HG03064 (cell line): ENCODE results near the gene ADGRD1.
"Not testable (repeated sequence)": the region's sequence is repeated elsewhere in the genome, so short reads cannot be mapped to it uniquely, and the experiment has no call there.

ENCODE experiments used
- ATAC-seq: cut with Tn5 transposase; IDR thresholded peaks from one replicate; pipeline ENCODE4 v1.9.1; 2021; ENCODE audit warnings: low read depth; ENCODE audit not compliant: unreplicated experiment

Gene ADGRD1

GRCh38 chr12:131112700-131113290 lies 159.1 kb downstream of the ADGRD1 start:
- ATAC-seq, result no peak

- no peak for ATAC-seq
Observed at GRCh38 chr12:131113568-131114270, 160.0 kb downstream of the ADGRD1 start.

GRCh38 chr12:131114271-131114670 lies 160.6 kb downstream of the ADGRD1 start:
- ATAC-seq, result no peak

DNA sequence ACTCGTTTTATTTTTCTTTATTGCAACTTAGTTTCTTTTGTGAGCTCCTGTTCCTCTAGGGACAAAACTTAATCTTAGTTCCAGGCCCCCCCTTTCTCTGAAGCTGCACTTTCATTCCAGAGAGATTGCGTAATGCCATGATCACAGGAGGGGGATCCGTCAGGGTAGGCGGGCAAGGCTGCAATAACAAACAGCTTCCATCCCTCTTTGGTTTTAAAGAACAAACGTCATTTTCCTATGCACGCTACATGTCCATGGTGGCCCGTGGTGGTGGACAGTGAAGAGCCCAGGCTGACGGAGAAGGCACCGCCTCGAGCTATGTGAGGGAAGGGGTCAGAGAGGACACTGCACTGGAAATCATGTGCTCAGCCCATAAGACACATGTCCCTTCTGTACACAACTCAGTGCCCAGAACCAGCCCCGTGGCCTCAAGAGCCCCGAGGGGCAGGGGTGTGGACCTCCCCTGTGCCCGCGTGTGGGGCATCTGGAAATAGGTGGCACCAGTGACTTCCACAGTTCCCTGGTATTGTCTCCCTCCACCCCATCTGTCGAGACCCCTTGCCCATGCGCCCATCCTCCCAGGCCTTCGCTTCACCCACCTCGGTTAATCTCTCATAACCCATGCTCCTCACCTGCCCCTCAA lies 161.4 kb downstream of the ADGRD1 start:
- no peak for ATAC-seq

GRCh38 chr12:131115766-131116467 lies 162.2 kb downstream of the ADGRD1 start:
- no peak for ATAC-seq

DNA sequence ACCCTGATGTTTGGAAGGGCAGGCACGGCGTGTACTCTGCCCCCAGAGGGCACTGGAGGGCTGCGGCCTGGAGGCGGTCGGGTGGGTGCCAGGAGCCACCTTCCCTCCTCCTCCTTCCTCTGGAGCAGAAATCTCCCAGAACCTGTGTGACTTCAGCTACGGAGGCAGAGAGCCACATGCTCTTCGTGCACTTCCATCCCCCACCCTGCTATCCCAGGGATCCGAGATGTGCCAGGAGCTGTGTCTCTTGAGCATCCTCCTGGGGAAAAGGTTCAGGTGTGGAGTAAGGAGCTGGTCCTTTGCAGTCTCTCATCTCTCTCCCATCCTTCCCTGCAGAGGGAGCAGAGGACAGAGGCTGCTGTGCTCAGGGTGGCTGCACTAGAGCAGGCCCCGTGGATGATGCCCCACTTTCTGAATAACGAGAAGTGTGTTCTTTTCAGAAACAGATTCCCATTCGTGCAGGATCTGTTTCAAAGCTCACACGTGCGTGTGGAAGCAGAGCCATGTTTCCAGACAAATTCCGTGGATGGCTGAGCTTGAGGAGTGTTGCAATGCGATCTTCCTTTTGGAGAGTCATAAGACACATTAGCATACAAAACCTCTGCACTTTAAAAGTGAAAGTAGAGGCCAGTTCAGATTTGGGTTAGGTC lies 162.9 kb downstream of the ADGRD1 start:
- ATAC-seq, result no peak

DNA sequence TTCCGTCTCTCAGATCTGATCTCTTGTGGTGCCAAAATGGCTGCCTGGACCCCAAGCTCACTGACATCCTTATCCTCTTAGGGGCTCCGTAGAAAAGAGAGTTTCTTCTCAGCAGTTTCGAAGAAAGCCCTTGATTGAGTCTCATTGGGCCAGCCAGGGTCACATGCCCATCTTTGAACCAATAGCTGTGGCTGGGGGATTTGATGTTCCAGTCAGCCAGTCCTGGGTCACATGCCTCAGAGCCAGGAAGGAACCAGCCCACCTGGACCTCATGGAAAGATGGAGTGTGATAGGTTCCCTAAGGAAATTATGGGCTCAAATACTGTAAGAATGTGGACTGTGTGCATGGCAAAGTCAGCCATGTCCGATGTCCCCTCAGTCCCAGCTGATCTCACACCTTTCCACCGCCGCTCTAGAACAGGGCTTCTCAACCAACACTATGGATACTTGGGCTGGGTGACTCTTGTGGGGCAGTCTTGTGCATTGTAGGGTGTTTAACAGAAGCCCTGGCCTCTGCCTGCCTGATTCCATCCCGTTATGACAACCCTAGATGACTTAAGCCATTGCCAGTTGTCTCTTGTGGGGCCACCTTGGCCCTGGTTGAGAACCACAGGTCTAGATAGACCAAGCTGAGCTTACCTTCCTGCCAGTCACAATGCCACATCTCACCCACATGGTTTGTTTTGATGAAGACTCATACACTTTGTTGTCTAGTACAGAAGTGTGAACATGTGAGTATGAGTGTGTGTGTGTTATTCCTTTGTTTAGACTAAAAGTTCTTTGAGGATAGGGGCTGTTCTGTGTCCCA lies 163.9 kb downstream of the ADGRD1 start:
- no peak for ATAC-seq

DNA sequence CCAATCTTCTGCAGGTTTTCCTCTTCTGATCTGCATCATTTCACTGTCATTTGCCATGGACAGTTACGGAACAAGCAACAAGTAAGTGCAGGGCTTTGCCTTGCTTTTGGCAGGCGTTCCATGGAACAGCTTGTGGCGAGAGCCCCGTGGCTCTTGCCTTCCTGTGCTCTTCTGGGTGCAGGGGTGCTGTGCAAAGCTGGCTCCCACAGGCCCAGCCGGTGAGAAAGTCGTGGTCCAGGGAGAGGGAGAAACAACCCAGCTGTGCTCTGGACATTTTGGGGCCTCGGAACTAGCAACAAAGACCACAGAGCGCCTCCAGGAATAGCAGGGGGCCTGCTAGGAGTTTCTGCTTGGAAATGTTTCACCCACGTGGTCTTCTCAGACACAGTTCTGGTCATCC lies 164.7 kb downstream of the ADGRD1 start:
- no peak for ATAC-seq

- not testable (repeated sequence) for ATAC-seq
Observed at GRCh38 chr12:131119345-131119744, 165.6 kb downstream of the ADGRD1 start.

- ATAC-seq, result no peak
Observed at GRCh38 chr12:131119936-131120335, 166.2 kb downstream of the ADGRD1 start.

DNA sequence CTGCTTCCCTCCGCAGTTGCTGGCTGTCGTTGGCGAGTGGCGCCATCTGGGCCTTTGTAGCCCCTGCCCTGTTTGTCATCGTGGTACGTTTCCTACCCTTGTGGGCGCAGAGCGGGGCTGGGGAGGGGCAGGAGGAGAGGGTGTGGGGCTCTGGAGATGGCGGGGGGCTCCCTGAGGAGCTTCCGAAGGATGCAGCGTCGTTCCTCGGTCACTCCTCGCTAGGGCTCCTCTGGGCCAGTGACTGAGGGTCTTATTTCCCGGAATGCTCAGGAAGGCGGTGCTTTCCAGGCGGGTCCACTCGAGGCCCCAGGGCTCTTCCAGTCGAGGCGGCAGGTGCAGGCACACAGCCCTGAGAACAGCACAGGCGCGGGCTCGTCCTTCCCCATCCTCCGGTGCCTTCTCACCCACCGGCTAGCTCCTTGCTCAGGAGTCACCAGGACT lies 167.1 kb downstream of the ADGRD1 start:
- ATAC-seq, result no peak

DNA sequence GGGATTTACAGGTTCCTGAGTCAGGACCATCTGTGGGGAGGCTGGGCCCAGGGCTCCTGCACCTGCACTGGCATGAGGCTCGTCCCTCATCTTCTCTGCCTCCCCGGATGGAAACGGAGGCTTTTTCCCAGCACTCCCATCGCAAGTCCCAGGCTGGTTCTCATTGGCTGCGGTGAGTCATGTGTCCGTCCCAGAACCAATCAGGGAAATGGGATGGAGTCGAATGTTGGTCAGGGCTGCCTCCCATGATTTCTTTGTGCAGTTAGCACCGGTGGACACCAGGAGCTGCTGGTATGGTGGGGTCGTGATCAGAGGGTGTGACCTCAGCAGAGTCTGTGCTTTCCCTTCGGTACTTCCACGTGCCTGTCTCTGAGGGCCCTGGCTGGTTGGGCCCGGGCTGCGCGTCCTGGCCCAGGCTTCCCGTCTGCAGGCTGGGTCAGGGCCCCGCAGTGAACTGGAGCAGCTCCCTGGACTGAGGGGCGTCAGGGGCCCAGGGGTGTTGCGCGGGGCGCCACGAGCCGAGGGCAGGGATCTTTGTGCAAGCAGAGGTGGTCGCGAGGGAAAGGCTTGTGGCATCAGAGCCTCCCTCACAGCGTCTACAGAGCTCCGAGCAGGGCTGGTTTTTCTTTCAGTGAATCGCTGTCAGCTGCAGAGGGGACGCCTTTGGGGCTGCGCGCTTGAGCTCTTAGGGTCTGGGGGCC lies 168.1 kb downstream of the ADGRD1 start:
- no peak for ATAC-seq

DNA sequence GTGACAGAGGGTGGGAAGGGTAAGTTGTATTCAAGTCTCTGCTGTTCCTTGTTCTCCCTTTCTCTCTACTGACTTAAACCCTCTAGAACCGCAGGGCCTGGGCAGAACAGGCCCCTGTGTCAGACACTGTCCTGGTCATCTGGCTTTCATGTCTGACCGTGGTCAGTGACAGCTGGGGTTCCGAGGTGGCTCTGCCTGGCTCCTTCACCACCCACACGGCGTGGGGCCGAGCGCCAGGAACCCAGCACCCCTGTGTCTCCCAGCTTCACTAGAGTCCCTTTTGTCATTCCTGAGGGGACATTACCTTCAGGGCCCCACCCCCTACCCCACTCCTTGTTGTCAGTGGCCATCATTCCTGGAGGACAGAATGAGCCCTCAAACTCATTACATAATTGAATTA lies 168.9 kb downstream of the ADGRD1 start:
- no peak for ATAC-seq

DNA sequence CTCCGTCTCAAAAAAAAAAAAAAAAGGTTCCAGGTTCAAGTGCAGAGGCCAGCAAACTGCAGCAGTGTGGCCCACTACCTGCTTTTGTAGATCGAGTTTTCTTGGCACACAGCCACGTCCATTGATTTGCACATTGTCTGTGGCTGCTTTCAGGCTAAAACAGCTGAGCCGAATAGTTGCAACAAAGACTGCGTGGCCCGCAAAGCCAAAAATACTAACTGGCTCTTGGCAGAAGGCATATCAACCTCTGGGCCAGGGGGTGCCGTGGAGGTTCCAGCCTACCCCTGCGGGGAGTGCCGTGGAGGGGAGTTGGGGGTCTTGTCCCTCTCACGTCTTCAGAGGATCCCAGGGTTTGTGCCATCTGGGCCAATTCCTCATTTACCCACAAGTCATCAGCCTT lies 170.1 kb downstream of the ADGRD1 start:
- ATAC-seq, result no peak

- no peak for ATAC-seq
Observed at GRCh38 chr12:131124487-131125280, 171.0 kb downstream of the ADGRD1 start.

DNA sequence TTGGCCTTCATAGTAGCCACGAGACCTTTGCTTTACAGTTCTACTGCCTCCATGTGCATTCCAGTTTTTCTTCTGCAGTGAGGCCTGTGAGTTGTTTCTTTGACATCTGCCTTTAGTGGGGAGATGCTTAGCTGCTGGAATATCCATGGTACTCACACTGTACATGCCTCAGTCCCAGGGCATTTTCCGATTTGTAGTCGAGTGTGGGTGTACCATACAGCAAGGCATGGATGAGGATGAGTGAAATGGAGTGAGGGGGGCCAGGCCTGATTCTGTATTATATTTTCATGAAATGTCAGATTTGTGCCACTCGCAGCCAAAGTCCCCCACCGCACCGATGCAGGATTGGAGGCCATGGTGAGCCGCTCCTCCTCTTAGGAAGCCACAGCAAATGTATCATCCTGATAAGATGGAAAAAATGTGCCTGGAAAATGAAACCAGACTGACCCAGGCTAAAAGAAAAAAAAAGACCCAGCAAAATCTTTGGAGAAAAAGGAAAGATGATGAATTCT lies 173.0 kb downstream of the ADGRD1 start:
- no peak for ATAC-seq

GRCh38 chr12:131128556-131128955 lies 174.8 kb downstream of the ADGRD1 start:
- no peak for ATAC-seq

GRCh38 chr12:131128966-131129619 lies 175.4 kb downstream of the ADGRD1 start:
- ATAC-seq, result not testable (repeated sequence)
